Psoas muscle (tissue), 8 donors: Measurements from ENCODE around the gene SLC22A31. TPM values are rescaled to one million over a fixed set of nuclear protein-coding genes. Genes with fewer than 3 reads are reported as not detected.

Source experiments
- ATAC-seq, 4 donors: fragments of 200-7000 bp; cut with Tn5 transposase; one replicate each; pipeline ENCODE4 v1.9.1; 2020; ENCODE audit warnings: moderate library complexity in 3 of 4, mild to moderate bottlenecking in 2 of 4
- DNase-seq, 2 donors: peaks; one replicate each; pipeline ENCODE4 v3.0.0-alpha.2; 2020
- H3K27ac ChIP-seq: fragments of 200-600 bp; one replicate; pipeline ENCODE4 v1.8.0; 2022
- H3K27me3 ChIP-seq, 3 donors: fragments of 200-600 bp in 1 of 3; one replicate each; pipeline versions ENCODE4 v1.6.1 to v1.8.0; 2013 to 2022; ENCODE audit warnings: low read length in 2 of 3, mild to moderate bottlenecking in 2 of 3, moderate library complexity in 1 of 3; ENCODE audit not compliant: insufficient read depth in 3 of 3
- H3K36me3 ChIP-seq, 2 donors: fragments of 200-600 bp in 1 of 2; one replicate each; pipeline versions ENCODE4 v1.6.1 to v1.8.0; 2013 to 2022; ENCODE audit warnings: low read depth in 1 of 2, mild to moderate bottlenecking in 1 of 2, moderate library complexity in 1 of 2; ENCODE audit not compliant: insufficient read depth in 1 of 2
- H3K4me1 ChIP-seq: fragments of 200-600 bp; one replicate; pipeline ENCODE4 v1.8.0; 2022
- H3K4me3 ChIP-seq: fragments of 200-600 bp; one replicate; pipeline ENCODE4 v1.8.0; 2022; ENCODE audit warnings: mild to moderate bottlenecking
- H3K9me3 ChIP-seq: fragments of 200-600 bp; one replicate; pipeline ENCODE4 v1.8.0; 2022
- WGBS, 3 donors: extraction: QIAGEN DNeasy Blood & Tissue Kit; methylation state at CpG; one replicate each; pipeline versions ENCODE4 v1.1.6 to v1.1.7; 2013; 5-methylcytosine and 5-hydroxymethylcytosine counted together
- intact Hi-C, 2 donors: fragments of 100-400 bp; cut with DNase I; formaldehyde crosslinking; loops; one replicate each; pipeline versions ENCODE4 v1.11.0 to v1.14.2; 2022
- polyA plus RNA-seq, 3 donors: library from polyadenylated mRNA; stranded (reverse); fragments of 200-250 nt; gene quantifications; one replicate each; pipeline ENCODE4 v1.2.3, GENCODE V29; 2013
- total RNA-seq, 4 donors: library from RNA; stranded (reverse); fragmentation: NEBNext Ultra II Directional in 2 of 4; extraction: Animal tissue kit (Norgen Biotek cat#: 25700) in 2 of 4; gene quantifications; one replicate each; pipeline versions ENCODE4 v1.2.1 to v1.2.4, GENCODE V29; 2021 to 2023
- TF ChIP-seq, protein P1 (sequence below): fragments of 200-600 bp; IDR thresholded peaks from one replicate; pipeline ENCODE4 v1.8.0; 2022; ENCODE audit warnings: antibody characterized with exemption
- donor health status: healthy with polysubstance abuse.
- donor health status: DM: no; HTN: no; CAD: no; lungs with moderate emphysema.
- donor health status: Bipolar disorder and iron deficiency.
- donor health status: healthy.
- donor health status: DM: yes; HTN: yes; CAD: no.
- donor health status: DM: no; HTN: no; CAD: no.
- donor health status: DM: no; HTN: no; CAD: no.
- donor health status: DM: yes; HTN: yes; CAD: no.

Gene SLC22A31
- total and polyA plus RNA-seq, 7 donors: 0.03 TPM; not detected in 6

DNA sequence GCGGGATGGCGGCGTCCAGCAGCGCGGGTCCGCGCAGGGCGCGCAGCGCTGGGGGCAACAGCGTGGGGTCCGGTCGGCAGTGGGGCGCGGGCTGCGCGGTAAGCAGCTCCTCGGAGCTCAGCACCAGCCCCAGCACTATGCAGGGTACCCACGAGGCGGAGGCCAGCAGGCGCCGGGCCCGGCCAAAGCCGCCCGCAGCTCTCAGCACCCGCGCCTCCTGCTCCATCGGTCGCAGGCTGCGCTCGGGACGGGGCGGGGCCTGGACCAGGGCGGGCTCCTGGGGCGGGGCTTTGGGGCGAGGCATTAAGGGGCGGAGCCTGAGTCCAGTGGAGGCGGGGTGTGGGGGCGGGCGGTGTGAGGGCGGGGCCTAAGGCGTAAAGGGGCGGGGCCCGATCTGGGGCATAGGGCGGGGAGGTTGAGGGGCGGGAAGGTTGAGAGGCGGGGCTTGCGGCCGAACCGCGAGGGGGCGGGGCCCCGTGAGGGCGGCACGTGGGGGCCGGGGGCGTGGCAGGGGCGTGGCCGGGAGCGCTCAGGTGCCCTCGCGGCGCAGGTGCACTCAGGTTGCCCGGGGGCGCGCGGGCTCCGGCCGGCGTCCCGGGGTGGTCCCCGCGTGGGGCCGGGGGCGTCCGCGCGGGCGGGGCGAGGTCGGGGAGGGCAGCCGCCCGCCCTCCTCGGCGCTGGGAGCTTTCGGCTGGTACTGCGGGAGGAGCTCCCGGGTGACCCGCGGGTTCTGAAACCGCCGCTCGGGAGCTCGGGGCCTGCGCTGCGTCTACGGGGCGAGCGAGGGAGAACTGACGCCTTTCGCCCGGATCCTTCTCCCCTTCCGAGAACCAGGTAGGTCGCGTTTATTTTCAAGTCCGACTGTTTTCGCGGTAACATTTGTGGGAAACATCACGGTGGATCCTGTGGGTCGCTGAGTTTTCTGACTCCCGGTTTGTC lies 1.4 kb upstream of the SLC22A31 start:
- Histone ChIP-seq H3K27ac (no peak overlapping the region), H3K4me1 (no peaks in the 10 kb centered on the region), H3K27me3 (peaks cover 5 to 86% (median 29%) of the 10 kb centered on the region in 3 donors), H3K36me3 (no peaks in the 10 kb centered on the region), H3K4me3 (peak overlapping the region; percentile 48), H3K9me3 (no peaks in the 10 kb centered on the region)
- DNase-seq (peak; percentile 77 to 90), ATAC-seq (peak; percentile 83 to 90 (median 88))
- WGBS, 3 donors: 1 to 3% (median 2%) methylated on average over 44 to 111 of the region's 111 CpGs
- TF ChIP-seq, protein P1, sequence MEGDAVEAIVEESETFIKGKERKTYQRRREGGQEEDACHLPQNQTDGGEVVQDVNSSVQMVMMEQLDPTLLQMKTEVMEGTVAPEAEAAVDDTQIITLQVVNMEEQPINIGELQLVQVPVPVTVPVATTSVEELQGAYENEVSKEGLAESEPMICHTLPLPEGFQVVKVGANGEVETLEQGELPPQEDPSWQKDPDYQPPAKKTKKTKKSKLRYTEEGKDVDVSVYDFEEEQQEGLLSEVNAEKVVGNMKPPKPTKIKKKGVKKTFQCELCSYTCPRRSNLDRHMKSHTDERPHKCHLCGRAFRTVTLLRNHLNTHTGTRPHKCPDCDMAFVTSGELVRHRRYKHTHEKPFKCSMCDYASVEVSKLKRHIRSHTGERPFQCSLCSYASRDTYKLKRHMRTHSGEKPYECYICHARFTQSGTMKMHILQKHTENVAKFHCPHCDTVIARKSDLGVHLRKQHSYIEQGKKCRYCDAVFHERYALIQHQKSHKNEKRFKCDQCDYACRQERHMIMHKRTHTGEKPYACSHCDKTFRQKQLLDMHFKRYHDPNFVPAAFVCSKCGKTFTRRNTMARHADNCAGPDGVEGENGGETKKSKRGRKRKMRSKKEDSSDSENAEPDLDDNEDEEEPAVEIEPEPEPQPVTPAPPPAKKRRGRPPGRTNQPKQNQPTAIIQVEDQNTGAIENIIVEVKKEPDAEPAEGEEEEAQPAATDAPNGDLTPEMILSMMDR: no peak
- intact Hi-C loops: no loop called here

DNA sequence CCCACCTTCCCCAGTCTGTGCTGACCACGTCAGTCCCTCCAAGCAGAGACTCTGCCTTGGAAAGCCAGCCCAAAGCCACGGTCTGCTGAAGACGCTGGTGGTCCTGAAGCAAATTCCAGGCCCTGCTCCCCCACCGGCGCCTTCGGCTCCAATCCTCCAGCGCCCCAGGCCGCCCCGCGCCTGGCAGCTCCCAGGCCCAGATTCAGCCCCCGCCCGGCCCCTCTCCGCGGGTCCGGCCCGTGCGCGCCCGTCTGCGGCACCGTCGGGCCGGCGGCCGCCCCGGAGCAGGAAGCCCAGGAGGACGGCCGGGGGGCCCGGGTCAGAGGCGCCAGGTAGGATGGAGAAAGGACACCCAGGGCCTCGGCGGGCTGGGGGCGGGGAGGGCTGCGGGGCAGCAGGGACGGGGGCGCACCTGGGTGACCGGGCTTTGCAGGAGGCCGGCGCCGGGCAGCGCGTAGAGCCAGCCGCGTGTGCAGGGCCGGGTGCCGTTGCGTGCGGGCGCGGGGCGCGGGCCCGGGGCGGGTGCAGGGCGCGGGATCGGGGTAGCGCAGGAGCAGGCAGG lies 594 bp upstream of the SLC22A31 start:
- Histone ChIP-seq H3K27me3 (peaks cover 5 to 80% (median 29%) of the 10 kb centered on the region in 3 donors), H3K27ac (no peak overlapping the region), H3K4me3 (peak overlapping the region; percentile 48), H3K36me3 (no peaks in the 10 kb centered on the region), H3K4me1 (no peaks in the 10 kb centered on the region), H3K9me3 (no peaks in the 10 kb centered on the region)
- ATAC-seq: no peak
- intact Hi-C loops: no loop called here
- 2% methylated on average over 31 to 58 of the region's 58 CpGs for WGBS, 3 donors
- TF ChIP-seq, protein P1: no peak
- DNase-seq: peak in 1 of 2 donors; percentile 22

- ATAC-seq (peak in 1 of 4 donors; percentile 5), DNase-seq (peak in 1 of 2 donors; percentile 47)
- H3K9me3 ChIP-seq: no peaks in the 10 kb centered on the region
- WGBS, 3 donors: 47 to 61% (median 53%) methylated on average over 22 of the region's 22 CpGs
- intact Hi-C loops: no loop called here
- TF ChIP-seq, protein P1: no peak
- H3K27me3 ChIP-seq: peaks cover 3 to 68% (median 29%) of the 10 kb centered on the region in 3 donors
- no peak overlapping the region for H3K4me3 ChIP-seq
- no peak overlapping the region for H3K27ac ChIP-seq
- H3K4me1 ChIP-seq: no peaks in the 10 kb centered on the region
- H3K36me3 ChIP-seq: peaks cover 0 to 10% of the 10 kb centered on the region in 2 donors
These were observed 855 bp downstream of the SLC22A31 start for GRCh38 chr16:89199241-89200123.

- Histone ChIP-seq H3K36me3 (peaks cover 0 to 19% of the 10 kb centered on the region in 2 donors), H3K4me1 (no peaks in the 10 kb centered on the region), H3K27me3 (peaks cover 3 to 59% (median 27%) of the 10 kb centered on the region in 3 donors), H3K9me3 (no peaks in the 10 kb centered on the region), H3K4me3 (no peak overlapping the region), H3K27ac (no peak overlapping the region)
- ATAC-seq (no peak), DNase-seq (peak in 1 of 2 donors; percentile 44)
- intact Hi-C loops: no loop called here
- TF ChIP-seq, protein P1: no peak
- WGBS, 3 donors: 42 to 51% (median 46%) methylated on average over 28 of the region's 28 CpGs
These were observed 1.7 kb downstream of the SLC22A31 start for GRCh38 chr16:89198417-89199240.
